BLaER1 (cell line): ENCODE results near the gene EPS8L2.
A peak's percentile ranks its signal among the peaks of the same experiment; 100 is the strongest.

ENCODE experiments used
- H3K27ac ChIP-seq: shearing (Covaris generic); formaldehyde crosslinking; 2 replicates; pipeline ENCODE4 v1.8.1; 2022
- H3K27me3 ChIP-seq: shearing (Covaris generic); formaldehyde crosslinking; 2 replicates; pipeline ENCODE4 v1.8.1; 2022
- H3K36me3 ChIP-seq: shearing (Covaris generic); formaldehyde crosslinking; 2 replicates; pipeline ENCODE4 v1.8.1; 2022
- H3K4me1 ChIP-seq: shearing (Covaris generic); formaldehyde crosslinking; 2 replicates; pipeline ENCODE4 v1.8.1; 2022
- H3K4me2 ChIP-seq: shearing (Covaris generic); formaldehyde crosslinking; 2 replicates; pipeline ENCODE4 v1.8.1; 2022
- H3K4me3 ChIP-seq: shearing (Covaris generic); formaldehyde crosslinking; 2 replicates; pipeline ENCODE4 v1.8.1; 2022
- H3K9ac ChIP-seq: shearing (Covaris generic); formaldehyde crosslinking; 2 replicates; pipeline ENCODE4 v1.8.1; 2022
- H3K9me3 ChIP-seq: shearing (Covaris generic); formaldehyde crosslinking; 2 replicates; pipeline ENCODE4 v1.8.1; 2022
- H4K20me1 ChIP-seq: shearing (Covaris generic); formaldehyde crosslinking; 2 replicates; pipeline ENCODE4 v1.8.1; 2022
- Cebpa-rat ChIP-seq: shearing (Covaris generic); IDR thresholded peaks from 2 replicates; pipeline ENCODE4 v1.8.1; 2022

Gene EPS8L2

GRCh38 chr11:694563-695287 is 11.3 kb upstream of the EPS8L2 start, which contains the start of gene DEAF1:
TSS of gene DEAF1 (minus strand) at chr11:695222. CDS start at chr11:695047, 175 bp downstream.
- H3K4me1 ChIP-seq: peaks cover 77% of the 10 kb centered on the region
- peak within 1 kb of the TSS; percentile 98 for H3K4me2 ChIP-seq
- no peaks in the 10 kb centered on the region for H3K27me3 ChIP-seq
- TF ChIP-seq Cebpa-rat: no peak
- H3K36me3 ChIP-seq: peaks cover 19% of the 10 kb centered on the region
- peak within 1 kb of the TSS; percentile 91 for H3K4me3 ChIP-seq
- H3K27ac ChIP-seq: peak within 1 kb of the TSS; percentile 99
- H3K9me3 ChIP-seq: no peaks in the 10 kb centered on the region
- H4K20me1 ChIP-seq: peaks cover 65% of the 10 kb centered on the region
- H3K9ac ChIP-seq: peak within 1 kb of the TSS; percentile 98

DNA sequence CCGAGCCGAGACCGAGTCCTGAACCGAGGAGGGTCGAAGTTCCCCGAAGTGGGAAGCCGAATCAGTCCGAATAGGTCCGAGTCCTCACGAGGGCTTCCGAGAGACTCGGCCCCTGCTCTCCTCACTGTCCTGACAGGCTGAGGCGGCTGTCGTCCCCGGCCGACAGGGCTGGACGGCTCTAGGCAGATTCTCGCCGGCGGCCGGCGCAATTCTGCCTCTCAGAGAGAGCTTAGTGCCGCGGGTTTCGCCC is 10.8 kb upstream of the EPS8L2 start:
- peak overlapping the region; percentile 91 for H3K4me3 ChIP-seq
- peak overlapping the region; percentile 98 for H3K9ac ChIP-seq
- H3K27ac ChIP-seq: peak overlapping the region; percentile 99
- peak overlapping the region; percentile 47 for H3K4me2 ChIP-seq
- H3K27me3 ChIP-seq: no peaks in the 10 kb centered on the region
- H3K9me3 ChIP-seq: no peaks in the 10 kb centered on the region
- peaks cover 67% of the 10 kb centered on the region for H4K20me1 ChIP-seq
- no peak for TF ChIP-seq Cebpa-rat
- peaks cover 16% of the 10 kb centered on the region for H3K36me3 ChIP-seq
- H3K4me1 ChIP-seq: peaks cover 79% of the 10 kb centered on the region

DNA sequence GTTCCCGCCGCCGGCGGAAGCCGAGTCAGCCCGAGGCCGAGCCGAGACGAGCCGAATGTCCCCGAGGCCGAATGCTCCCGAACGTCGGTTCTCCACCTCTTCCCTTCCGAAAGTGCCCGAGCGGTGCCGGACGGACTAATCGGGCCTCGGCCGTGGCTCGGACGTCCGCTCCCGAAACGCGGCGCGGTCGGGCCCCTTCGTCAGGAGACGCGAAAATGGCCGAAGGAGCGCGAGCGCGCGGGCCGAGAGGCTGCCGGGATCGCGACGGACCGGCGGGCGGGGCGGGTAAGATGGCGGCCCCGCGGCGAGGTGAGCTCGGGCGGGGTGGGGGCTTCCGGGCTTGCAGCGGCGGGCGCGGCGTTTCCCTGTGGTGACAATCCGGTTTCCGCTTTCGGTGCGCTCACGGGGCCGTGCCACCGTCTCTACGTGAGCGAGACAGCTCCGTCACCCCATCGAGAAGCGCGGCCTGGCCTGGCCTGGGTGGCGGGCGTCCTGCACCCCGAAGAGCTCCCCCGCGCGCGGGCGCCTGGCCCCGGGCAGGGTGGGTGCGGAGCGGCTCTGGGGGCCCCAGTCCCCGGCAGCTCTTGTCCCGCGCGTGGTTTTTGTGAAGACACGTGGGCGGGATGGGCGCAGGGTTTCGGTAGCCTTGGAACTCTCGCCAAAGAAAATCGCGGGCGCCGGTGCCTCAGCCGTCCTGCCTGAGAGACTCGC is 10.3 kb upstream of the EPS8L2 start, which contains the start of gene TMEM80:
Gene TMEM80 (plus strand): TSS at position 279 of the 711 bp plus-strand sequence. CDS start 12 bp downstream, at position 291.
- Histone ChIP-seq H3K36me3 (peaks cover 13% of the 10 kb centered on the region), H3K4me3 (peak within 1 kb of the TSS; percentile 91), H3K4me1 (peaks cover 80% of the 10 kb centered on the region), H3K4me2 (peak within 1 kb of the TSS; percentile 98), H3K9me3 (no peaks in the 10 kb centered on the region), H3K9ac (peak within 1 kb of the TSS; percentile 98), H4K20me1 (peaks cover 68% of the 10 kb centered on the region), H3K27me3 (no peaks in the 10 kb centered on the region), H3K27ac (peak within 1 kb of the TSS; percentile 99)
- TF ChIP-seq Cebpa-rat: no peak

DNA sequence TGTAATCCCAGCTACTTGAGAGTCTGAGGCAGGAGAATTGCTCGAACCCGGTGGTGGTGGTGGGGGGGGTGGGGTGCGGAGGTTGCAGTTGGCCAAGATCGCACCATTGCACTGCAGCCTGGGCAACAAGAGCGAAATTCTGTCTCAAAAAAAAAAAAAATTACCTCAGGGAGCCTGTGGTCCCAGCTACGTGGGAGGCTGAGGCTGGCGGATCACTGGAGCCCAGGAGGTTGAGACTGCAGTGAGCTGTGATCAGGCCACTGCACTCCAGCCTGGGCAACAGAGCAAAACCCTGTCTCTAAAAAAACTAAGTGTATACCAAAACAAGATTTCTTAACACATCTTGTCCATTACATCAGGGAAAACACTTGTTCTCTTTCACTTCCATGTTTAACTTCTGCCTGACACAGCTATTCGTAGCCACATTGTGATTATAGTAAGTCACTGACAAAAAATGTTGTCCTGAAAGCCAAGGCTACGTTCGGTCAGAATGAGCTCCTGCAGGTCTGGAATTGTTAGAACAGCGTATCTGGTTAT is 9.0 kb upstream of the EPS8L2 start:
- Histone ChIP-seq H3K4me3 (peak overlapping the region; percentile 91; the same call in 1 of the 2 replicates), H3K4me2 (peak overlapping the region; percentile 77), H3K36me3 (peaks cover 6% of the 10 kb centered on the region), H3K9me3 (peaks cover 6% of the 10 kb centered on the region; the same call in 1 of the 2 replicates), H4K20me1 (peaks cover 59% of the 10 kb centered on the region), H3K27ac (peak overlapping the region; percentile 99; the same call in 1 of the 2 replicates), H3K27me3 (no peaks in the 10 kb centered on the region), H3K4me1 (peaks cover 80% of the 10 kb centered on the region), H3K9ac (peak overlapping the region; percentile 44; the same call in 1 of the 2 replicates)
- no peak for TF ChIP-seq Cebpa-rat

DNA sequence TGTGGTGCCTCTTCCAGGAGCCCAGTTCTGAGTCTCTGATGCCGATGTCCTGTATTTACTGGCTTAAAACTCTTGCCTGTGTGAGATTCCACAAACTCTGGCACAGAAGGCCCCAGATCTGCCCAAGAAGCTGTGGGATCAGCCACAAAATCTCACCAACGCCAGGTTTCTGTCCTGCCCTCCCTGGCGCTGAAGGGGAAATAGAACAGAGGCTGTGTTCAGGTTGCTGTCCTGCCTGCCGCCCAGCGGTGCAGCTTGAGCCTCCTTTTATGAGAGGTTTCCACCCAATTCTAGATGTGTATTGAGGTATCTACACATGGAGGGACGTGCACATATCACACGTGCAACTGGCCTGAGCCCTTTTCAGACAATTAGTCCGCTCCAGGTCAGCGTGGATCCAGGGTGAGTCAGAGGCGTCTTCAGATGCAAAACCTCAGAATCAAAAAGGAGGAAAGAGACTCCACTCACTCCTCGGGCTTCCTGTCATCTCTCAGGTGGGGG is 8.2 kb upstream of the EPS8L2 start:
- no peak overlapping the region for H3K4me3 ChIP-seq
- TF ChIP-seq Cebpa-rat: no peak
- H3K27me3 ChIP-seq: no peaks in the 10 kb centered on the region
- H3K9me3 ChIP-seq: peaks cover 8% of the 10 kb centered on the region; the same call in 1 of the 2 replicates
- peaks cover 51% of the 10 kb centered on the region for H4K20me1 ChIP-seq
- H3K27ac ChIP-seq: peak overlapping the region; percentile 31; the same call in 1 of the 2 replicates
- H3K4me1 ChIP-seq: peaks cover 74% of the 10 kb centered on the region
- H3K36me3 ChIP-seq: peaks cover 14% of the 10 kb centered on the region
- peak overlapping the region; percentile 44; the same call in 1 of the 2 replicates for H3K9ac ChIP-seq
- peak overlapping the region; percentile 77 for H3K4me2 ChIP-seq

DNA sequence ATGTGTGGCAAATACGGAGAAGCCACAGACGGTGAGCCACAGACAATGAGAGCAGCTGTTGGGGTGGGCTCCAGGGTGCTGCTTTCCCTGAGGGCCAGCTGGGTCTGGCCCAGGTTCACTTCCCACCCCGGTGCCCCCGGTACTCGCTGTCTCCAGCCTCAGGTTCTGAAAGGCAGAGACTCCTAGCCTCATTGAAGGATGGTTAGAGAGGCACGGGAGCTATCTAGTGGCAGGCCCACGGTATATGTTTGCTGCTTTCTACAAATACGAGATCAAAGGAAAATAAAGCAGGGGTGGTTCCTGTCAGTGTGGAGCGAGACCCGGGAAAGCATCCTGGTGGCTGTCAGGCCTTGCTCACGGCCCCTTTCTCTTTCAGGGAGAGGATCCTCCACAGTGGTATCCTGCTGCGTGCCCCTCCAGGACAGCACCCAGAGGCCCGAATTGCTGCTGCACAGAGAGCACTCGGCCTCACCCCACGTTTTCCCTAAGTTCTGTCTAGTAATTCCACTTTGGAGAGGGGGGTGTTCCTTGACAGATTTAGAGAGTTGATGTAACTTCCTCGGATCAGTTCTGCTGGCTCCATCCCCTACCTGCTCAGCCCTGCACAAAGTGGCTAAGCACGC is 7.4 kb upstream of the EPS8L2 start:
- Histone ChIP-seq H3K27ac (peak overlapping the region; percentile 31; the same call in 1 of the 2 replicates), H3K4me2 (peak overlapping the region; percentile 77), H3K9me3 (peaks cover 8% of the 10 kb centered on the region; the same call in 1 of the 2 replicates), H4K20me1 (peaks cover 43% of the 10 kb centered on the region), H3K9ac (peak overlapping the region; percentile 44; the same call in 1 of the 2 replicates), H3K36me3 (peaks cover 18% of the 10 kb centered on the region), H3K4me3 (no peak overlapping the region), H3K4me1 (peaks cover 66% of the 10 kb centered on the region), H3K27me3 (no peaks in the 10 kb centered on the region)
- TF ChIP-seq Cebpa-rat: no peak

GRCh38 chr11:699116-699508 is 6.9 kb upstream of the EPS8L2 start:
- Histone ChIP-seq H3K27me3 (no peaks in the 10 kb centered on the region), H3K36me3 (peaks cover 19% of the 10 kb centered on the region), H3K4me2 (peak overlapping the region; percentile 77), H3K9me3 (peaks cover 8% of the 10 kb centered on the region; the same call in 1 of the 2 replicates), H3K27ac (no peak overlapping the region), H3K9ac (no peak overlapping the region), H4K20me1 (peaks cover 43% of the 10 kb centered on the region), H3K4me3 (no peak overlapping the region), H3K4me1 (peaks cover 61% of the 10 kb centered on the region)
- TF ChIP-seq Cebpa-rat: no peak

GRCh38 chr11:699753-700152 is 6.3 kb upstream of the EPS8L2 start:
- Histone ChIP-seq H3K4me2 (peak overlapping the region; percentile 77), H3K4me1 (peaks cover 59% of the 10 kb centered on the region), H3K4me3 (no peak overlapping the region), H3K27ac (no peak overlapping the region), H3K9ac (peak overlapping the region; percentile 18; the same call in 1 of the 2 replicates), H3K9me3 (peaks cover 8% of the 10 kb centered on the region; the same call in 1 of the 2 replicates), H3K27me3 (peaks cover 4% of the 10 kb centered on the region), H4K20me1 (peaks cover 50% of the 10 kb centered on the region), H3K36me3 (peaks cover 26% of the 10 kb centered on the region)
- TF ChIP-seq Cebpa-rat: no peak
